PFSK-1 (cell line): Measurements from ENCODE around the gene ATRNL1.

ENCODE experiments used
- FOXP2 ChIP-seq: optimal IDR thresholded peaks from 2 replicates; pipeline ENCODE3; 2011; ENCODE audit warnings: borderline replicate concordance, control low read depth, inconsistent platforms; ENCODE audit not compliant: insufficient read depth; ENCODE audit errors: extremely low read length, extremely low read depth
- POLR2AphosphoS5 ChIP-seq: IDR thresholded peaks from 2 replicates; pipeline ENCODE4 v1.6.1; 2012; ENCODE audit warnings: low read depth, mild to moderate bottlenecking, control low read depth, low read length, moderate library complexity
- REST ChIP-seq, 2 experiments: IDR thresholded peaks; 2 replicates each; pipeline versions ENCODE4 v1.6.1 to v1.8.0; 2011 to 2012; ENCODE audit warnings: low read depth in 2 of 2, low read length in 2 of 2, control low read depth in 1 of 2, inconsistent platforms in 1 of 2, mild to moderate bottlenecking in 1 of 2, moderate library complexity in 1 of 2; ENCODE audit not compliant: insufficient read depth in 1 of 2
- SIN3A ChIP-seq: IDR thresholded peaks from 2 replicates; pipeline ENCODE4 v1.6.1; 2012; ENCODE audit warnings: mild to moderate bottlenecking, low read length, moderate library complexity, borderline replicate concordance; ENCODE audit not compliant: insufficient read depth
- TAF1 ChIP-seq: IDR thresholded peaks from 2 replicates; pipeline ENCODE4 v1.6.1; 2012; ENCODE audit warnings: low read length, control low read depth, borderline replicate concordance; ENCODE audit not compliant: insufficient read depth

The ATRNL1 gene

GRCh38 chr10:115483294-115483693 lies 390.1 kb downstream of the ATRNL1 start:
- TF ChIP-seq FOXP2: no peak

- TF ChIP-seq REST (IDR thresholded peaks at IDR 0.05; ENCODE audit: insufficient read depth in 1 of 2, low read depth in 2 of 2, low read length in 2 of 2) (no peak), POLR2AphosphoS5 (no peak), SIN3A (no peak), FOXP2 (no peak), TAF1 (no peak)
These were observed 398.5 kb downstream of the ATRNL1 start for GRCh38 chr10:115491526-115492140.

GRCh38 chr10:115503546-115503945 lies 410.4 kb downstream of the ATRNL1 start:
- TF ChIP-seq POLR2AphosphoS5 (no peak), TAF1 (no peak)

GRCh38 chr10:115514895-115515294 lies 421.7 kb downstream of the ATRNL1 start:
- TF ChIP-seq POLR2AphosphoS5 (no peak), FOXP2 (no peak), SIN3A (no peak), REST (IDR thresholded peaks at IDR 0.05; ENCODE audit: insufficient read depth in 1 of 2, low read depth in 2 of 2, low read length in 2 of 2) (no peak), TAF1 (no peak)

- no peak for TF ChIP-seq REST (IDR thresholded peaks at IDR 0.05; ENCODE audit: insufficient read depth in 1 of 2, low read depth in 2 of 2, low read length in 2 of 2)
These were observed 432.0 kb downstream of the ATRNL1 start for GRCh38 chr10:115525141-115525540.

- no peak for TF ChIP-seq REST (IDR thresholded peaks at IDR 0.05; ENCODE audit: insufficient read depth in 1 of 2, low read depth in 2 of 2, low read length in 2 of 2)
- no peak for TF ChIP-seq FOXP2
These were observed 446.1 kb downstream of the ATRNL1 start for GRCh38 chr10:115539142-115539762.
